DOHH2 (cell line): ENCODE measurements around the gene REC8.

Experiments used
- H3F3A ChIP-seq: fragments of 200-600 bp; sonication (generic), shearing (Covaris generic); 2 replicates; pipeline ENCODE4 v1.6.0; 2016; ENCODE audit warnings: antibody characterized with exemption, mild to moderate bottlenecking; ENCODE audit not compliant: control insufficient read depth, insufficient read depth
- H3K27ac ChIP-seq: fragments of 200-600 bp; sonication (generic); 2 replicates; pipeline ENCODE4 v1.5.1; 2014; ENCODE audit warnings: low read depth, mild to moderate bottlenecking, low read length, moderate library complexity
- H3K27me3 ChIP-seq: fragments of 200-600 bp; sonication (generic); 2 replicates; pipeline ENCODE4 v1.6.1; 2014; ENCODE audit warnings: mild to moderate bottlenecking, low read length, mixed read lengths; ENCODE audit not compliant: control insufficient read depth
- H3K36me3 ChIP-seq: fragments of 200-600 bp; sonication (generic); 2 replicates; pipeline ENCODE4 v1.6.1; 2014; ENCODE audit warnings: mild to moderate bottlenecking, low read length, moderate library complexity, mixed read lengths; ENCODE audit not compliant: control insufficient read depth
- H3K4me1 ChIP-seq: fragments of 200-600 bp; sonication (generic); 2 replicates; pipeline ENCODE4 v1.6.1; 2014; ENCODE audit warnings: mild to moderate bottlenecking, low read length, mixed read lengths; ENCODE audit not compliant: control insufficient read depth
- H3K4me2 ChIP-seq: fragments of 200-600 bp; sonication (generic); 2 replicates; pipeline ENCODE4 v1.6.0; 2014; ENCODE audit warnings: mild to moderate bottlenecking, low read length, moderate library complexity
- H3K4me3 ChIP-seq: fragments of 200-600 bp; sonication (generic); 2 replicates; pipeline ENCODE4 v1.5.1; 2014; ENCODE audit warnings: mild to moderate bottlenecking, low read length, mixed read lengths
- H3K79me2 ChIP-seq: fragments of 200-600 bp; sonication (generic); 2 replicates; pipeline ENCODE4 v1.6.1; 2014; ENCODE audit warnings: mild to moderate bottlenecking, low read length, mixed read lengths; ENCODE audit not compliant: control insufficient read depth
- H3K9me2 ChIP-seq: fragments of 200-600 bp; sonication (generic); replicated peaks from 2 replicates; pipeline ENCODE4 v1.6.1; 2014; ENCODE audit warnings: mild to moderate bottlenecking, low read length, mixed read lengths; ENCODE audit not compliant: control insufficient read depth
- H3K9me3 ChIP-seq: fragments of 200-600 bp; sonication (generic); 2 replicates; pipeline ENCODE4 v1.6.1; 2014; ENCODE audit warnings: antibody characterized with exemption, low read length, mixed read lengths; ENCODE audit not compliant: control insufficient read depth, insufficient read depth
- H4K20me1 ChIP-seq: fragments of 200-600 bp; sonication (generic); 2 replicates; pipeline ENCODE4 v1.6.0; 2014; ENCODE audit warnings: low read depth, mild to moderate bottlenecking, antibody characterized with exemption, low read length, moderate library complexity; ENCODE audit not compliant: control insufficient read depth, insufficient read depth
- CTCF ChIP-seq: fragments of 200-600 bp; sonication (generic); IDR thresholded peaks from one replicate; pipeline ENCODE4 v1.5.1; 2014; ENCODE audit warnings: antibody characterized with exemption, mild to moderate bottlenecking, low read depth, low read length; ENCODE audit not compliant: poor library complexity, severe bottlenecking
- EZH2phosphoT487 ChIP-seq: fragments of 200-600 bp; sonication (generic); IDR thresholded peaks from 2 replicates; pipeline ENCODE4 v1.6.1; 2017; ENCODE audit warnings: borderline replicate concordance, mild to moderate bottlenecking, antibody characterized with exemption, low read length, moderate library complexity, mixed read lengths

REC8 gene

DNA sequence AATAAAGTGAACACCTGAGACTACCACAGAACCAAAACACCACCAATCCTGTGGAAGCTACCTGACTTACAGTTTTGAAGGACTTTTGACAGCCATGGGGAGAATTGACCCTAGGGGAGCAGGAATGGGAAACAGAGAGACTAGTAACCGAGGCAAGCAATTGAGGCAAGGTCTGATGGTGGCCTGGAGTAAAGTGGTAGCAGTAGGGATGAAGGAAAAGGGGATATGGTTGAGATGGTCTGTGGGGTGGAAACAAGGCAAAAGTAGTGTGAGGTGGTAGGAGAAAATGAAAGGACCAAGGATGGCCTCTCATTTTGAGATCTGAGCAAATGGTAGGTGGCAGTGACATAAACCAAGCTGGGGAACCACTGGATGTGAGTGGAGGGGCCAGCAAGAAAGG lies 15.0 kb upstream of the REC8 start:
- Histone ChIP-seq H3K79me2 (peaks cover 4% of the 10 kb centered on the region), H3K27ac (no peak overlapping the region), H3K27me3 (no peaks in the 10 kb centered on the region), H3K9me2 (no peaks in the 10 kb centered on the region), H4K20me1 (no peaks in the 10 kb centered on the region), H3K9me3 (no peaks in the 10 kb centered on the region), H3K4me2 (no peak overlapping the region), H3F3A (no peaks in the 10 kb centered on the region), H3K36me3 (peaks cover 53% of the 10 kb centered on the region), H3K4me3 (no peak overlapping the region), H3K4me1 (peaks cover 14% of the 10 kb centered on the region)
- TF ChIP-seq EZH2phosphoT487 (no peak), CTCF (no peak)

GRCh38 chr14:24157331-24157730 lies 14.5 kb upstream of the REC8 start:
- Histone ChIP-seq H3F3A (no peaks in the 10 kb centered on the region), H3K9me3 (no peaks in the 10 kb centered on the region), H3K27me3 (no peaks in the 10 kb centered on the region), H4K20me1 (no peaks in the 10 kb centered on the region), H3K9me2 (no peaks in the 10 kb centered on the region), H3K79me2 (peaks cover 7% of the 10 kb centered on the region), H3K4me1 (peaks cover 17% of the 10 kb centered on the region), H3K36me3 (peaks cover 54% of the 10 kb centered on the region), H3K27ac (no peak overlapping the region), H3K4me3 (no peak overlapping the region), H3K4me2 (no peak overlapping the region)
- no peak for TF ChIP-seq EZH2phosphoT487
- no peak for TF ChIP-seq CTCF

DNA sequence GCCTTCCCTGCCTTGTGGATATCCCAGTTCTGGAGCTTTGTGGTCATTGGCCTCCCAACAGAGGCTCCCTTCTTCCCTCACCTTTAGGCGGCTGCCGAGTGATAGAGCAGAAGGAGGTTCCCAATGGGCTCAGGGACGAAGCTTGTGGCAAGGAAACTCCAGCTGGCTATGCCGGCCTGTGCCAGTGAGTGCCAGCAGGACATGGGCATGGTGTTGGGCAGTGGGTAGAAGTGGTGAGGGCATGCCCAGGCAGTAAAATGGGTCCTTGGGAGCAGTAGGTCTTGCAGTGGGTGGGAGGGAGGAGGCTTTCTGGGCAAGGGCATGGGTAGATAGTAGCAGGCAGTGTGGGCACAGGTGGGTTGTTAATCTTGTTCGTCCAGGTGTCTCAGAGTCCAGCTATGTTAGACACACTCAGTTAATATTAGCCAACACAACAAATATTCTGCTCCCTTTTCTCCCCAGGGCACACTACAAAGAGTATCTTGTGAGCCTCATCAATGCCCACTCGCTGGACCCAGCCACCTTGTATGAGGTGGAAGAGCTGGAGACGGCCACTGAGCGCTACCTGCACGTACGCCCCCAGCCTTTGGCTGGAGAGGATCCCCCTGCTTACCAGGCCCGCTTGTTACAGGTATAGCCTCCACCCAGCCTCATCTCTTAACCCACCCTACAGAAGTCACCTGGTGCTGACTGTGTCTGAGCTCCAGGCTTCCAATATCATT lies 11.9 kb upstream of the REC8 start:
- Histone ChIP-seq H3K4me2 (no peak overlapping the region), H3K9me3 (no peaks in the 10 kb centered on the region), H3K4me3 (no peak overlapping the region), H3K79me2 (peaks cover 7% of the 10 kb centered on the region), H3K27ac (no peak overlapping the region), H4K20me1 (no peaks in the 10 kb centered on the region), H3K9me2 (no peaks in the 10 kb centered on the region), H3K4me1 (peaks cover 17% of the 10 kb centered on the region), H3K36me3 (peaks cover 61% of the 10 kb centered on the region), H3F3A (no peaks in the 10 kb centered on the region), H3K27me3 (no peaks in the 10 kb centered on the region)
- TF ChIP-seq EZH2phosphoT487 (no peak), CTCF (no peak)

- Histone ChIP-seq H3K9me3 (no peaks in the 10 kb centered on the region), H3K36me3 (peaks cover 61% of the 10 kb centered on the region), H3F3A (no peaks in the 10 kb centered on the region), H3K9me2 (no peaks in the 10 kb centered on the region), H3K4me2 (peak overlapping the region; percentile 86; the same call in 1 of the 2 replicates), H3K27ac (no peak overlapping the region), H3K27me3 (no peaks in the 10 kb centered on the region), H3K4me3 (no peak overlapping the region), H3K79me2 (peaks cover 7% of the 10 kb centered on the region), H3K4me1 (peaks cover 17% of the 10 kb centered on the region), H4K20me1 (no peaks in the 10 kb centered on the region)
- TF ChIP-seq EZH2phosphoT487 (no peak), CTCF (no peak)
Measured at GRCh38 chr14:24160499-24160849, 11.4 kb upstream of the REC8 start.
